SK-N-SH treated with all-trans-retinoic acid at 6 μM for 48 hours (cell line): ENCODE measurements around the gene SLC25A26.

Source experiments
- GLIS3 ChIP-seq: fragments of 250-450 bp; sonication (Bioruptor Pico); IDR thresholded peaks from 2 replicates; pipeline ENCODE4 v1.5.0; 2020; ENCODE audit warnings: mild to moderate bottlenecking, moderate library complexity
- POU6F1 ChIP-seq: fragments of 250-450 bp; sonication (Bioruptor Pico); IDR thresholded peaks from 2 replicates; pipeline ENCODE4 v1.8.0; 2021; ENCODE audit warnings: low read depth, mild to moderate bottlenecking, moderate library complexity, borderline replicate concordance
- SNAI2 ChIP-seq: fragments of 250-450 bp; sonication (Bioruptor Pico); IDR thresholded peaks from 2 replicates; pipeline ENCODE4 v1.5.0; 2020; ENCODE audit warnings: mild to moderate bottlenecking, moderate library complexity

- TF ChIP-seq SNAI2 (CRISPR knock-in tag), result no peak
- TF ChIP-seq POU6F1 (CRISPR knock-in tag), result no peak
- TF ChIP-seq GLIS3, result no peak
These were observed 58.4 kb downstream of the SLC25A26 start for GRCh38 chr3:66279168-66279567.
